GM15510 (cell line): ENCODE results near the gene PATE3.

ENCODE experiments used
- POLR2A ChIP-seq: IDR thresholded peaks from 3 replicates; pipeline ENCODE4 v1.6.1; 2011; ENCODE audit warnings: borderline replicate concordance; ENCODE audit not compliant: insufficient read length; ENCODE audit errors: extremely low read depth

PATE3 gene

GRCh38 chr11:125799808-125800207 is 11.9 kb downstream of the PATE3 start:
- TF ChIP-seq POLR2A = no peak

DNA sequence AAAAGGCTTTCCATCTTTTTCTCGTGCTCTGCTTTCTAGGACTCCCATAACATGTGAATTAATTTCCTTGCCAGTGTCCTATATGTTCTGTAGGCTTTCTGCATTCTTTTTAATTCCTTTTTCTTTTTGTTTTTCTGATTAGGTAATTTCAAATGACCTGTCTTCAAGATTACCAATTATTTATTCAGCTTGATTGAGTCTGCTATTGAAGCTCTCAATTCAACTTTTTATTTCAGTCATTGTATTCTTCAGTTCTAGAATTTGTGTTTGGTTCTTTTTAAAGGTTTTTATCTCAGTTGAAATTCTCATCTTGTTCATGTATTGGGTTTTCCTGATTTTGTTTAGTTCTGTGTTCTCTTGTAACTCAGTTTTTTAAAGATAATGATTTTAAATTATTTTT is 14.5 kb downstream of the PATE3 start:
- no peak for TF ChIP-seq POLR2A

- no peak for TF ChIP-seq POLR2A
Observed at GRCh38 chr11:125807909-125808308, 20.0 kb downstream of the PATE3 start.

- no peak for TF ChIP-seq POLR2A
Observed at GRCh38 chr11:125833016-125833415, 45.1 kb downstream of the PATE3 start, which contains the start of gene PATE4. Gene PATE4 (plus strand): TSS chr11:125833316. CDS start chr11:125833360, 44 bp downstream.

DNA sequence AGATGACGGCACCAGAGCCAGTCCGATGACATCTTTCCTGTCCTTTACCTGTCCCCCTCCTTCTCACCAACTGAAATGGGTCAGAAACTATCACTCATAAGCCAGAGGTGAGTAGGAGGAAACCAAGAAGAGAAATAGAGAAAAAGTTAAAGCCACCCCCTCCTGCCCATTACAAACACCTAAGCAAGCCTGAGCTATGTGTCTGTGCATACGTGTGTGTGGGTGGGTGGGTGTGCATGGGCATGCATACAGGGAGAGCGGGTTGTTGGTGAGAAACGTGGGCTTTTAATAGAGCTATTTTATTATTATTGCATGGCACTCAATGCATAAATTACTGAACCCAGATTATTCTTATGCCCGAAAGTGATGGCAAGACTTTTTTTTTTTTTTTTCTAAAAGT is 47.8 kb downstream of the PATE3 start:
- no peak for TF ChIP-seq POLR2A
